Hepatocyte (in vitro differentiated cells): ENCODE results near the gene NEDD4. TPM values are rescaled to one million over a fixed set of nuclear protein-coding genes. Genes with fewer than 3 reads are reported as not detected.

ENCODE experiments used
- DNase-seq: peaks from one replicate; pipeline ENCODE4 v3.0.0-alpha.2; 2016; ENCODE audit warnings: low spot score
- H2AFZ ChIP-seq: fragments of 200-600 bp; sonication (generic); 2 replicates; pipeline ENCODE4 v1.6.0; 2016; ENCODE audit warnings: antibody characterized with exemption, mild to moderate bottlenecking
- H3K27ac ChIP-seq: fragments of 200-600 bp; sonication (generic); 2 replicates; pipeline ENCODE4 v1.5.1; 2016; ENCODE audit warnings: mild to moderate bottlenecking
- H3K27me3 ChIP-seq: fragments of 200-600 bp; sonication (generic); 2 replicates; pipeline ENCODE4 v1.6.1; 2016
- H3K36me3 ChIP-seq: fragments of 200-600 bp; sonication (generic); replicated peaks from 2 replicates; pipeline ENCODE4 v1.5.1; 2016; ENCODE audit warnings: low read depth; ENCODE audit not compliant: insufficient read depth
- H3K4me1 ChIP-seq: fragments of 200-600 bp; sonication (generic); 2 replicates; pipeline ENCODE4 v1.5.1; 2016; ENCODE audit warnings: mild to moderate bottlenecking, moderate library complexity; ENCODE audit not compliant: insufficient read depth
- H3K4me2 ChIP-seq: fragments of 200-600 bp; sonication (generic); 2 replicates; pipeline ENCODE4 v1.6.0; 2016
- H3K4me3 ChIP-seq: fragments of 200-600 bp; sonication (generic); 2 replicates; pipeline ENCODE4 v1.5.1; 2016; ENCODE audit warnings: mild to moderate bottlenecking
- H3K79me2 ChIP-seq: fragments of 200-600 bp; sonication (generic); 2 replicates; pipeline ENCODE4 v1.6.0; 2017; ENCODE audit warnings: mild to moderate bottlenecking
- H3K9me2 ChIP-seq: fragments of 200-600 bp; sonication (generic); replicated peaks from 2 replicates; pipeline ENCODE4 v1.6.0; 2017; ENCODE audit warnings: mild to moderate bottlenecking; ENCODE audit not compliant: insufficient read depth
- H3K9me3 ChIP-seq: fragments of 200-600 bp; sonication (generic); 2 replicates; pipeline ENCODE4 v1.5.1; 2016; ENCODE audit warnings: low read depth, mild to moderate bottlenecking
- H4K20me1 ChIP-seq: fragments of 200-600 bp; sonication (generic); 2 replicates; pipeline ENCODE4 v1.6.0; 2016; ENCODE audit warnings: mild to moderate bottlenecking; ENCODE audit not compliant: insufficient read depth, poor library complexity, severe bottlenecking
- CTCF ChIP-seq: fragments of 200-600 bp; sonication (generic); IDR thresholded peaks from 2 replicates; pipeline ENCODE4 v1.5.1; 2016; ENCODE audit warnings: antibody characterized with exemption, mild to moderate bottlenecking; ENCODE audit not compliant: poor library complexity
- EZH2 ChIP-seq: fragments of 200-600 bp; sonication (generic); IDR thresholded peaks from 2 replicates; pipeline ENCODE4 v1.6.1; 2016; ENCODE audit warnings: antibody characterized with exemption, mild to moderate bottlenecking, borderline replicate concordance
- EZH2phosphoT487 ChIP-seq: fragments of 200-600 bp; sonication (generic); IDR thresholded peaks from one replicate; pipeline ENCODE4 v1.6.1; 2018; ENCODE audit warnings: antibody characterized with exemption, mild to moderate bottlenecking, low read depth, moderate library complexity; ENCODE audit not compliant: unreplicated experiment, severe bottlenecking
- WGBS: methylation state at CpG from one replicate; pipeline ENCODE4 v1.1.6; 2016; ENCODE audit warnings: low lambda C conversion rate; ENCODE audit errors: missing lambda C conversion rate; 5-methylcytosine and 5-hydroxymethylcytosine counted together
- polyA plus RNA-seq: library from polyadenylated mRNA; unstranded; fragments of >200 nt; fragmentation: Nextera tagmentation; extraction: Ambion mirVana; gene quantifications from 2 replicates; pipeline ENCODE4 v1.2.1, GENCODE V29; 2016
- total RNA-seq: library from RNA; depleted of rRNA; stranded (reverse); fragments of >200 nt; gene quantifications from 2 replicates; pipeline ENCODE4 v1.2.3, GENCODE V29; 2014

The NEDD4 gene
- total and polyA plus RNA-seq, 2 experiments from 2014 or later = 26.5 to 77.0 TPM

GRCh38 chr15:56038707-56039106 is 45.3 kb upstream of the NEDD4 start:
- no peak overlapping the region for H3K4me2 ChIP-seq
- no peaks in the 10 kb centered on the region for H3K27me3 ChIP-seq
- no peak overlapping the region for H2AFZ ChIP-seq
- H4K20me1 ChIP-seq = no peaks in the 10 kb centered on the region
- TF ChIP-seq EZH2phosphoT487 (no peak), CTCF (no peak), EZH2 (no peak)
- WGBS = 90% methylated on average over 4 of the region's 4 CpGs
- peak overlapping the region; percentile 89 for H3K27ac ChIP-seq
- H3K79me2 ChIP-seq = no peaks in the 10 kb centered on the region
- peaks cover 50% of the 10 kb centered on the region for H3K4me1 ChIP-seq
- no peak overlapping the region for H3K4me3 ChIP-seq
- no peaks in the 10 kb centered on the region for H3K9me2 ChIP-seq
- no peaks in the 10 kb centered on the region for H3K36me3 ChIP-seq
- DNase-seq = no peak
- no peaks in the 10 kb centered on the region for H3K9me3 ChIP-seq

GRCh38 chr15:56038015-56038414 is 44.6 kb upstream of the NEDD4 start:
- Histone ChIP-seq H3K4me1 (peaks cover 44% of the 10 kb centered on the region), H3K36me3 (no peaks in the 10 kb centered on the region), H3K27me3 (no peaks in the 10 kb centered on the region), H3K79me2 (no peaks in the 10 kb centered on the region), H3K9me3 (no peaks in the 10 kb centered on the region), H3K4me2 (no peak overlapping the region), H4K20me1 (no peaks in the 10 kb centered on the region), H3K9me2 (no peaks in the 10 kb centered on the region), H2AFZ (no peak overlapping the region), H3K4me3 (no peak overlapping the region), H3K27ac (peak overlapping the region; percentile 89)
- TF ChIP-seq EZH2phosphoT487 (no peak), EZH2 (no peak), CTCF (no peak)
- WGBS = 74% methylated on average over 3 of the region's 3 CpGs
- DNase-seq = no peak

- H3K27ac ChIP-seq = peak overlapping the region; percentile 11
- H3K9me3 ChIP-seq = no peaks in the 10 kb centered on the region
- H3K36me3 ChIP-seq = no peaks in the 10 kb centered on the region
- H4K20me1 ChIP-seq = no peaks in the 10 kb centered on the region
- H3K9me2 ChIP-seq = no peaks in the 10 kb centered on the region
- DNase-seq = no peak
- no peaks in the 10 kb centered on the region for H3K27me3 ChIP-seq
- WGBS = 71% methylated on average over 4 of the region's 5 CpGs
- H2AFZ ChIP-seq = no peak overlapping the region
- TF ChIP-seq EZH2phosphoT487 = no peak
- TF ChIP-seq CTCF = no peak
- no peak for TF ChIP-seq EZH2
- H3K4me2 ChIP-seq = no peak overlapping the region
- no peaks in the 10 kb centered on the region for H3K79me2 ChIP-seq
- peaks cover 31% of the 10 kb centered on the region for H3K4me1 ChIP-seq
- no peak overlapping the region for H3K4me3 ChIP-seq
Measured at GRCh38 chr15:56036546-56037067, 43.2 kb upstream of the NEDD4 start.

- 92% methylated on average over 2 of the region's 2 CpGs for WGBS
- H3K27me3 ChIP-seq = no peaks in the 10 kb centered on the region
- no peak overlapping the region for H2AFZ ChIP-seq
- no peak overlapping the region for H3K4me2 ChIP-seq
- peaks cover 21% of the 10 kb centered on the region for H3K4me1 ChIP-seq
- no peak overlapping the region for H3K27ac ChIP-seq
- no peaks in the 10 kb centered on the region for H3K9me3 ChIP-seq
- no peak overlapping the region for H3K4me3 ChIP-seq
- DNase-seq = no peak
- H4K20me1 ChIP-seq = no peaks in the 10 kb centered on the region
- TF ChIP-seq EZH2 = no peak
- no peak for TF ChIP-seq EZH2phosphoT487
- TF ChIP-seq CTCF = no peak
- H3K36me3 ChIP-seq = no peaks in the 10 kb centered on the region
- no peaks in the 10 kb centered on the region for H3K79me2 ChIP-seq
- H3K9me2 ChIP-seq = no peaks in the 10 kb centered on the region
Measured at GRCh38 chr15:56035166-56035565, 41.8 kb upstream of the NEDD4 start.
